ENCODE measurements around the gene SLC25A31.

The SLC25A31 gene

GRCh38 chr4:127777487-127777886, 47.3 kb downstream of the SLC25A31 start:
- no peak for DNase-seq (ENCODE audit: low read depth in 2 of 3, low spot score in 2 of 3)

GRCh38 chr4:127778102-127778501, 47.9 kb downstream of the SLC25A31 start:
- DNase-seq (ENCODE audit: low read depth in 2 of 3, low spot score in 2 of 3): no peak

- DNase-seq (ENCODE audit: low read depth in 2 of 3, low spot score in 2 of 3): no peak
These were observed 50.4 kb downstream of the SLC25A31 start for GRCh38 chr4:127780598-127780997.

- DNase-seq (ENCODE audit: low read depth in 2 of 3, low spot score in 2 of 3): peak in 1 of 3 experiments; percentile 1
These were observed 51.3 kb downstream of the SLC25A31 start for GRCh38 chr4:127781300-127782024.

GRCh38 chr4:127782025-127782274, 51.8 kb downstream of the SLC25A31 start:
- DNase-seq (ENCODE audit: low read depth in 2 of 3, low spot score in 2 of 3): peak; percentile 11 to 22 (median 19)

GRCh38 chr4:127782275-127783025, 52.2 kb downstream of the SLC25A31 start, which contains the start of gene HSPA4L:
HSPA4L (plus strand) TSS chr4:127782322; CDS start chr4:127782551, 229 bp downstream.
- DNase-seq (ENCODE audit: low read depth in 2 of 3, low spot score in 2 of 3): peak; percentile 16 to 33 (median 19)

- DNase-seq (ENCODE audit: low read depth in 2 of 3, low spot score in 2 of 3): no peak
These were observed 53.0 kb downstream of the SLC25A31 start for GRCh38 chr4:127783026-127783769.

- DNase-seq (ENCODE audit: low read depth in 2 of 3, low spot score in 2 of 3): no peak
These were observed 54.0 kb downstream of the SLC25A31 start for GRCh38 chr4:127783955-127784770.

GRCh38 chr4:127788517-127788916, 58.3 kb downstream of the SLC25A31 start:
- no peak for DNase-seq (ENCODE audit: low read depth in 2 of 3, low spot score in 2 of 3)

- no peak for DNase-seq (ENCODE audit: low read depth in 2 of 3, low spot score in 2 of 3)
These were observed 61.2 kb downstream of the SLC25A31 start for GRCh38 chr4:127791391-127791790.

- no peak for DNase-seq (ENCODE audit: low read depth in 2 of 3, low spot score in 2 of 3)
These were observed 63.3 kb downstream of the SLC25A31 start for GRCh38 chr4:127793528-127793927.

- DNase-seq (ENCODE audit: low read depth in 2 of 3, low spot score in 2 of 3): no peak
These were observed 69.5 kb downstream of the SLC25A31 start for GRCh38 chr4:127799711-127800110.

GRCh38 chr4:127809173-127809800, 79.1 kb downstream of the SLC25A31 start:
- no peak for DNase-seq (ENCODE audit: low read depth in 2 of 3, low spot score in 2 of 3)

GRCh38 chr4:127810551-127810950, 80.4 kb downstream of the SLC25A31 start:
- no peak for DNase-seq (ENCODE audit: low read depth in 2 of 3, low spot score in 2 of 3)

GRCh38 chr4:127822430-127822829, 92.2 kb downstream of the SLC25A31 start:
- DNase-seq (ENCODE audit: low read depth in 2 of 3, low spot score in 2 of 3): no peak

Data from activated CD8-positive, alpha-beta memory T cell treated with anti-CD3 and anti-CD28 coated beads for 48 hours (primary cell).